ENCODE measurements around the gene TMEM33. TPM values are rescaled to one million over a fixed set of nuclear protein-coding genes. Genes with fewer than 3 reads are reported as not detected.

Gene TMEM33
- polyA plus RNA-seq, 1 donor from 2014 or later: 26.5 TPM

DNA sequence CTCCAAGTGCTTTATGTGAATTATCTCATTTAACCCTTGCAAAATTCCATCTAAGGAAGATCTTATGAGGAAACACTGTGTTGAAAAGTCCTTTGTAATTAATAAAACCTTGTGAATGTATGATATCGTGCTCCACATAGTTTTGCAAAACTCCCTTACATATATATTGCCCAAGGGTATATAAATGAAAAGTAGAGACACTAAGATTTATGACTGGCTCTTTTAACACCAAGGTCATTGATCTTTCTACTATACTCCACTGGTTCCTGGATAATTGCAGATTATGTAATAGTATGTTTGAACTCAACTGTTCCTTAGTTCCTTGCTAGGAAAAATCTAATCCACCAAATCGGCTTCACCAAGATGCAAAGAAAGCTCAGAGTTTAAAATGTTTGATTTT, 48.0 kb upstream of the TMEM33 start:
- TF ChIP-seq MXI1 (conservative IDR thresholded peaks at IDR 0.05; ENCODE audit: poor library complexity, severe bottlenecking): no peak
- TF ChIP-seq, protein P1, sequence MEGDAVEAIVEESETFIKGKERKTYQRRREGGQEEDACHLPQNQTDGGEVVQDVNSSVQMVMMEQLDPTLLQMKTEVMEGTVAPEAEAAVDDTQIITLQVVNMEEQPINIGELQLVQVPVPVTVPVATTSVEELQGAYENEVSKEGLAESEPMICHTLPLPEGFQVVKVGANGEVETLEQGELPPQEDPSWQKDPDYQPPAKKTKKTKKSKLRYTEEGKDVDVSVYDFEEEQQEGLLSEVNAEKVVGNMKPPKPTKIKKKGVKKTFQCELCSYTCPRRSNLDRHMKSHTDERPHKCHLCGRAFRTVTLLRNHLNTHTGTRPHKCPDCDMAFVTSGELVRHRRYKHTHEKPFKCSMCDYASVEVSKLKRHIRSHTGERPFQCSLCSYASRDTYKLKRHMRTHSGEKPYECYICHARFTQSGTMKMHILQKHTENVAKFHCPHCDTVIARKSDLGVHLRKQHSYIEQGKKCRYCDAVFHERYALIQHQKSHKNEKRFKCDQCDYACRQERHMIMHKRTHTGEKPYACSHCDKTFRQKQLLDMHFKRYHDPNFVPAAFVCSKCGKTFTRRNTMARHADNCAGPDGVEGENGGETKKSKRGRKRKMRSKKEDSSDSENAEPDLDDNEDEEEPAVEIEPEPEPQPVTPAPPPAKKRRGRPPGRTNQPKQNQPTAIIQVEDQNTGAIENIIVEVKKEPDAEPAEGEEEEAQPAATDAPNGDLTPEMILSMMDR (IDR thresholded peaks at IDR 0.05; ENCODE audit: poor library complexity, severe bottlenecking): no peak
- no peak for TF ChIP-seq EP300 (conservative IDR thresholded peaks at IDR 0.05; ENCODE audit: poor library complexity, severe bottlenecking)
- TF ChIP-seq EZH2 (IDR thresholded peaks at IDR 0.05; ENCODE audit: borderline replicate concordance, insufficient read depth, low read length, poor library complexity, severe bottlenecking): no peak
- TF ChIP-seq RAD21 (conservative IDR thresholded peaks at IDR 0.05): no peak
- TF ChIP-seq SMC3 (conservative IDR thresholded peaks at IDR 0.05; ENCODE audit: poor library complexity): no peak
- TF ChIP-seq, protein P2, sequence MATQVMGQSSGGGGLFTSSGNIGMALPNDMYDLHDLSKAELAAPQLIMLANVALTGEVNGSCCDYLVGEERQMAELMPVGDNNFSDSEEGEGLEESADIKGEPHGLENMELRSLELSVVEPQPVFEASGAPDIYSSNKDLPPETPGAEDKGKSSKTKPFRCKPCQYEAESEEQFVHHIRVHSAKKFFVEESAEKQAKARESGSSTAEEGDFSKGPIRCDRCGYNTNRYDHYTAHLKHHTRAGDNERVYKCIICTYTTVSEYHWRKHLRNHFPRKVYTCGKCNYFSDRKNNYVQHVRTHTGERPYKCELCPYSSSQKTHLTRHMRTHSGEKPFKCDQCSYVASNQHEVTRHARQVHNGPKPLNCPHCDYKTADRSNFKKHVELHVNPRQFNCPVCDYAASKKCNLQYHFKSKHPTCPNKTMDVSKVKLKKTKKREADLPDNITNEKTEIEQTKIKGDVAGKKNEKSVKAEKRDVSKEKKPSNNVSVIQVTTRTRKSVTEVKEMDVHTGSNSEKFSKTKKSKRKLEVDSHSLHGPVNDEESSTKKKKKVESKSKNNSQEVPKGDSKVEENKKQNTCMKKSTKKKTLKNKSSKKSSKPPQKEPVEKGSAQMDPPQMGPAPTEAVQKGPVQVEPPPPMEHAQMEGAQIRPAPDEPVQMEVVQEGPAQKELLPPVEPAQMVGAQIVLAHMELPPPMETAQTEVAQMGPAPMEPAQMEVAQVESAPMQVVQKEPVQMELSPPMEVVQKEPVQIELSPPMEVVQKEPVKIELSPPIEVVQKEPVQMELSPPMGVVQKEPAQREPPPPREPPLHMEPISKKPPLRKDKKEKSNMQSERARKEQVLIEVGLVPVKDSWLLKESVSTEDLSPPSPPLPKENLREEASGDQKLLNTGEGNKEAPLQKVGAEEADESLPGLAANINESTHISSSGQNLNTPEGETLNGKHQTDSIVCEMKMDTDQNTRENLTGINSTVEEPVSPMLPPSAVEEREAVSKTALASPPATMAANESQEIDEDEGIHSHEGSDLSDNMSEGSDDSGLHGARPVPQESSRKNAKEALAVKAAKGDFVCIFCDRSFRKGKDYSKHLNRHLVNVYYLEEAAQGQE (IDR thresholded peaks at IDR 0.05; ENCODE audit: borderline replicate concordance): no peak
- TF ChIP-seq POLR2AphosphoS5 (IDR thresholded peaks at IDR 0.05): no peak
- no peak for TF ChIP-seq TAF1 (IDR thresholded peaks at IDR 0.05; ENCODE audit: low read depth)

DNA sequence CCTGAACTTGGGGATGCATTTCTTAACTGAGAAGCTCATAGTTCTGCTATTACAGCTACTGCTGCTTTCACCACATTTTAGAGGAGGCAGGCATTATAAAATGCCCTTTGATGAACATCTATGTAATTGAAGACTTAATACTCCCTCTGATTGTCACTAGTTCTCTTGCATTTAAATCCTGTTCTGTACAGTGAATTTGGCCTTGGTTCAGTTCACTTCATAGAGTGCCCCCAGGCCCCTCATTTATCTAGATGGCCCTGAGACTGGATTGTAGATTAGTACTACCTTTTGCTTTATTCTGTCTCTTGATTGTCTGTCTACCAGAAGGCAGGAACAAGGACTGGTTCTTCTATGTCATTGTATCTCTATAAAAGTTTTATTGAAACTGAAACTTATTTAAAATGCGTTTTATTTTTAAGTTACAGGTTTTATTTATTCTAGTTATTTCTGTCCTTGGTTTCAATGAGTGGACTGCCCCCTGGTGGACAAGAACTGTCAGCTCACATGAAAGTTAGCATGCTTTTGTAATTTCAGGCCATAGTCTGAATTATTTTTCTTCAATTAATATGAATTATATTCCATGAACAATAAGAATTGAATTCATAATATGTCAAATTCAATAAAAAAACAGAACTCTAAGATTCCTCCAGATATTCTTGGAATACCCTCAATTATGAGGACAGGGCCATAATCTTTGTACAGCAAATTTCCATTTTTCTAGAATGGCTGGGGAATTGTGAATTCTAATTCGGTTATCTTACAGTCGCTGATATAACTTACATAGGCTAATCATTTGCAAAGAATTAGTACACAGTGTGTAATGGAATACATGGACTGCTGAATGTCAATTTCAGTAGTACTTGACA, 47.2 kb upstream of the TMEM33 start:
- H3F3A ChIP-seq (ENCODE audit: insufficient read depth, low read length, poor library complexity, severe bottlenecking): no peaks in the 10 kb centered on the region
- TF ChIP-seq EP300 (conservative IDR thresholded peaks at IDR 0.05; ENCODE audit: poor library complexity, severe bottlenecking) (no peak), TAF1 (IDR thresholded peaks at IDR 0.05; ENCODE audit: low read depth) (no peak), POLR2AphosphoS5 (IDR thresholded peaks at IDR 0.05) (no peak), RAD21 (conservative IDR thresholded peaks at IDR 0.05) (peak; percentile 81), SMC3 (conservative IDR thresholded peaks at IDR 0.05; ENCODE audit: poor library complexity) (peak; percentile 92), EZH2 (IDR thresholded peaks at IDR 0.05; ENCODE audit: borderline replicate concordance, insufficient read depth, low read length, poor library complexity, severe bottlenecking) (no peak)
- TF ChIP-seq, protein P1 (IDR thresholded peaks at IDR 0.05; ENCODE audit: poor library complexity, severe bottlenecking): peak; percentile 85
- no peak overlapping the region for H3K4me2 ChIP-seq (ENCODE audit: low read length)
- no peak overlapping the region for H3K27ac ChIP-seq (ENCODE audit: low read length)
- H3K9ac ChIP-seq (ENCODE audit: low read length): no peak overlapping the region
- no peaks in the 10 kb centered on the region for H3K36me3 ChIP-seq (ENCODE audit: insufficient read depth, low read length)
- H3K9me3 ChIP-seq (ENCODE audit: low read length): no peaks in the 10 kb centered on the region
- peaks cover 20% of the 10 kb centered on the region for H3K27me3 ChIP-seq (ENCODE audit: insufficient read depth, low read depth, low read length)
- H3K9me2 ChIP-seq (ENCODE audit: insufficient read depth, low read length): no peaks in the 10 kb centered on the region
- no peaks in the 10 kb centered on the region for H3K79me2 ChIP-seq (replicated peaks; ENCODE audit: insufficient read depth, low read length)
- no peak overlapping the region for H3K4me3 ChIP-seq (ENCODE audit: low read length)
- H2AFZ ChIP-seq (ENCODE audit: low read depth, low read length): no peak overlapping the region
- no peaks in the 10 kb centered on the region for H4K20me1 ChIP-seq (ENCODE audit: insufficient read depth)

More for the DNA sequence above, 48.0 kb upstream of the TMEM33 start:
- Histone ChIP-seq H3K4me2 (ENCODE audit: low read length) (no peak overlapping the region), H3K4me3 (ENCODE audit: low read length) (no peak overlapping the region), H2AFZ (ENCODE audit: low read depth, low read length) (no peak overlapping the region), H4K20me1 (ENCODE audit: insufficient read depth) (no peaks in the 10 kb centered on the region), H3K36me3 (ENCODE audit: insufficient read depth, low read length) (no peaks in the 10 kb centered on the region), H3K27me3 (ENCODE audit: insufficient read depth, low read depth, low read length) (peaks cover 28% of the 10 kb centered on the region), H3K27ac (ENCODE audit: low read length) (no peak overlapping the region), H3K9me2 (ENCODE audit: insufficient read depth, low read length) (no peaks in the 10 kb centered on the region), H3K9me3 (ENCODE audit: low read length) (no peaks in the 10 kb centered on the region), H3K79me2 (replicated peaks; ENCODE audit: insufficient read depth, low read length) (no peaks in the 10 kb centered on the region), H3K9ac (ENCODE audit: low read length) (no peak overlapping the region), H3F3A (ENCODE audit: insufficient read depth, low read length, poor library complexity, severe bottlenecking) (no peaks in the 10 kb centered on the region)
